K562 (cell line): ENCODE results near the gene NXPH4. TPM values are rescaled to one million over a fixed set of nuclear protein-coding genes. Genes with fewer than 3 reads are reported as not detected.

Experiments
- CCNT2 ChIP-seq: IDR thresholded peaks from 2 replicates; pipeline ENCODE4 v1.6.1; 2011; ENCODE audit warnings: borderline replicate concordance, low read depth, mild to moderate bottlenecking, moderate library complexity, mixed read lengths, low read length; ENCODE audit not compliant: insufficient read length; ENCODE audit errors: extremely low read depth
- E2F1 ChIP-seq: sonication (generic); formaldehyde crosslinking; IDR thresholded peaks from 2 replicates; pipeline ENCODE4 v1.8.1; 2023; ENCODE audit warnings: mild to moderate bottlenecking, missing genetic modification reagents, moderate library complexity
- FOXJ3 ChIP-seq: sonication (generic); formaldehyde crosslinking; IDR thresholded peaks from 2 replicates; pipeline ENCODE4 v1.4.0; 2020; ENCODE audit warnings: mild to moderate bottlenecking, missing genetic modification reagents
- NFYB ChIP-seq: IDR thresholded peaks from 2 replicates; pipeline ENCODE4 v1.6.1; 2011; ENCODE audit warnings: mild to moderate bottlenecking, moderate library complexity; ENCODE audit not compliant: insufficient read length; ENCODE audit errors: extremely low read depth
- NR2C2 ChIP-seq, 2 experiments: fragments of 200-800 bp in 1 of 2; sonication (Bioruptor generic) in 1 of 2; sonication (generic) in 1 of 2; formaldehyde crosslinking in 1 of 2; IDR thresholded peaks; 2 replicates each; pipeline versions ENCODE4 v1.6.1 to v1.8.0; 2016 to 2022; ENCODE audit warnings: mild to moderate bottlenecking in 1 of 2, missing compliant biosample characterization in 1 of 2, missing genetic modification characterization in 1 of 2, missing genetic modification reagents in 1 of 2
- PREB ChIP-seq: sonication (generic); formaldehyde crosslinking; IDR thresholded peaks from 2 replicates; pipeline ENCODE4 v1.8.1; 2023; ENCODE audit warnings: mild to moderate bottlenecking, missing genetic modification reagents
- RBM14 ChIP-seq: fragments of 200-400 bp; formaldehyde crosslinking; IDR thresholded peaks from 2 replicates; pipeline ENCODE4 v1.6.1; 2018; ENCODE audit warnings: low read depth, mild to moderate bottlenecking, low read length, moderate library complexity, borderline replicate concordance; ENCODE audit not compliant: insufficient read depth
- REST ChIP-seq, 2 experiments: fragments of 450-650 bp; formaldehyde crosslinking in 1 of 2; IDR thresholded peaks; 2 replicates each; pipeline versions ENCODE4 v1.4.0 to v1.6.1; 2014 to 2020; ENCODE audit warnings: mild to moderate bottlenecking in 2 of 2, borderline replicate concordance in 1 of 2, low read depth in 1 of 2
- SNRNP70 ChIP-seq: fragments of 200-400 bp; formaldehyde crosslinking; optimal IDR thresholded peaks from 2 replicates; pipeline ENCODE3; 2017; ENCODE audit warnings: low read depth, low read length
- TSC22D4 ChIP-seq: fragments of 450-650 bp; IDR thresholded peaks from 2 replicates; pipeline ENCODE4 v1.6.1; 2016; ENCODE audit warnings: missing genetic modification characterization, missing biosample characterization, control low read depth
- ZNF41 ChIP-seq: fragments of 250-450 bp; sonication (Bioruptor Pico); conservative IDR thresholded peaks from 2 replicates; pipeline ENCODE4 v1.4.0; 2020; ENCODE audit warnings: mild to moderate bottlenecking
- ZNF444 ChIP-seq: fragments of 250-450 bp; sonication (Bioruptor Pico); IDR thresholded peaks from 2 replicates; pipeline ENCODE4 v1.4.0; 2020; ENCODE audit warnings: mild to moderate bottlenecking, moderate library complexity
- ZNF449 ChIP-seq: fragments of 250-450 bp; sonication (Bioruptor Pico); IDR thresholded peaks from 2 replicates; pipeline ENCODE4 v1.8.0; 2022; ENCODE audit warnings: moderate library complexity, mild to moderate bottlenecking, inconsistent platforms
- polyA plus RNA-seq, 8 experiments: library from polyadenylated mRNA; depleted of rRNA in 4 of 8; stranded (reverse) in 5 of 8; unstranded in 3 of 8; fragments of >200 nt; fragmentation: Nextera tagmentation in 2 of 8; fragmentation: Illumina TruSeq in 1 of 8; extraction: Ambion mirVana in 2 of 8; extraction: Trizol in 1 of 8; gene quantifications; 2 replicates each; pipeline versions ENCODE4 v1.2.1 to v1.2.3, GENCODE V29; 2011 to 2014; ENCODE audit warnings: inconsistent platforms in 1 of 8, missing spikeins in 1 of 8
- total RNA-seq, 7 experiments: library from RNA; depleted of rRNA in 6 of 7; stranded (reverse); fragments of >200 nt in 6 of 7; fragmentation: Illumina TruSeq in 2 of 7; extraction: Trizol in 2 of 7; gene quantifications; 2 replicates each; pipeline versions ENCODE4 v1.2.1 to v1.2.3, GENCODE V29; 2011 to 2021; ENCODE audit warnings: low replicate concordance in 1 of 7

NXPH4 gene
- total and polyA plus RNA-seq, 9 of the 15 experiments (the other 6 are each of a cell fraction or from before 2014, with no cell fraction given), result 0.49 to 2.7 (median 1.1) TPM; not detected in 4

GRCh38 chr12:57229634-57230380 is 13.2 kb downstream of the NXPH4 start, which contains the start of gene SHMT2 (continued):
- no peak for TF ChIP-seq PREB (CRISPR knock-in tag)
- no peak for TF ChIP-seq CCNT2
- TF ChIP-seq REST (IDR thresholded peaks at IDR 0.05; ENCODE audit: borderline replicate concordance), result no peak
- TF ChIP-seq REST (CRISPR knock-in tag; IDR thresholded peaks at IDR 0.05; ENCODE audit: low read depth), result 0 out of 2 replicates have a peak, but pooled peaks have one; percentile 33
- TF ChIP-seq RBM14, result no peak
- no peak for TF ChIP-seq SNRNP70
- no peak for TF ChIP-seq NFYB
- no peak for TF ChIP-seq ZNF444 (CRISPR knock-in tag)
- TF ChIP-seq ZNF449, result no peak
- TF ChIP-seq E2F1 (CRISPR knock-in tag), result 0 out of 2 replicates have a peak, but pooled peaks have one; percentile 50
- no peak for TF ChIP-seq TSC22D4 (tag)
- TF ChIP-seq FOXJ3 (CRISPR knock-in tag), result no peak
- peak; percentile 72; the same call in 1 of the 2 replicates for TF ChIP-seq NR2C2 (CRISPR knock-in tag; IDR thresholded peaks at IDR 0.05)
- TF ChIP-seq NR2C2 (tag; IDR thresholded peaks at IDR 0.05), result peak; percentile 20; the same call in 1 of the 2 replicates
- no peak for TF ChIP-seq ZNF41 (CRISPR knock-in tag)
